WTC11 (cell line): ENCODE data around the gene ZAR1L.
"Not testable (repeated sequence)": the region's sequence is repeated elsewhere in the genome, so short reads cannot be mapped to it uniquely, and the experiment has no call there.

Source experiments
- ATF3 ChIP-seq: sonication (generic); formaldehyde crosslinking; conservative IDR thresholded peaks from 2 replicates; pipeline ENCODE4 v1.8.1; 2022; ENCODE audit warnings: mild to moderate bottlenecking, missing genetic modification reagents
- ATF6 ChIP-seq: sonication (generic); formaldehyde crosslinking; IDR thresholded peaks from 2 replicates; pipeline ENCODE4 v1.8.1; 2023; ENCODE audit warnings: mild to moderate bottlenecking, missing genetic modification reagents
- CBFB ChIP-seq: sonication (generic); formaldehyde crosslinking; IDR thresholded peaks from 2 replicates; pipeline ENCODE4 v1.8.1; 2022; ENCODE audit warnings: mild to moderate bottlenecking, low read depth, missing genetic modification reagents
- CREB1 ChIP-seq: sonication (generic); formaldehyde crosslinking; IDR thresholded peaks from 2 replicates; pipeline ENCODE4 v1.8.0; 2023; ENCODE audit warnings: mild to moderate bottlenecking, missing genetic modification reagents
- ESRRA ChIP-seq: sonication (generic); formaldehyde crosslinking; IDR thresholded peaks from 2 replicates; pipeline ENCODE4 v1.8.1; 2022; ENCODE audit warnings: mild to moderate bottlenecking, missing genetic modification reagents, borderline replicate concordance
- FOXJ3 ChIP-seq: sonication (generic); formaldehyde crosslinking; IDR thresholded peaks from 2 replicates; pipeline ENCODE4 v1.9.0; 2021; ENCODE audit warnings: missing genetic modification reagents, mild to moderate bottlenecking, borderline replicate concordance
- NFE2L1 ChIP-seq: sonication (generic); formaldehyde crosslinking; IDR thresholded peaks from 2 replicates; pipeline ENCODE4 v1.8.1; 2023; ENCODE audit warnings: missing genetic modification reagents
- USF1 ChIP-seq: sonication (generic); formaldehyde crosslinking; IDR thresholded peaks from 2 replicates; pipeline ENCODE4 v1.8.0; 2022; ENCODE audit warnings: mild to moderate bottlenecking, missing genetic modification reagents
- ZNF671 ChIP-seq: fragments of 250-450 bp; sonication (Bioruptor Pico); IDR thresholded peaks from 2 replicates; pipeline ENCODE4 v1.8.0; 2021; ENCODE audit warnings: mild to moderate bottlenecking
- TF ChIP-seq, protein P1 (sequence below): fragments of 200-600 bp; IDR thresholded peaks from 2 replicates; pipeline ENCODE4 v1.8.0; 2022; ENCODE audit warnings: antibody characterized with exemption
- TF ChIP-seq, protein P2 (sequence below): sonication (generic); formaldehyde crosslinking; IDR thresholded peaks from 2 replicates; pipeline ENCODE4 v1.8.0; 2022; ENCODE audit warnings: missing genetic modification reagents
- TF ChIP-seq, protein P3 (sequence below): sonication (generic); formaldehyde crosslinking; IDR thresholded peaks from 2 replicates; pipeline ENCODE4 v1.8.1; 2023; ENCODE audit warnings: mild to moderate bottlenecking, moderate library complexity, missing genetic modification reagents
- TF ChIP-seq, protein P4 (sequence below): sonication (generic); formaldehyde crosslinking; IDR thresholded peaks from 2 replicates; pipeline ENCODE4 v1.8.1; 2023; ENCODE audit warnings: mild to moderate bottlenecking, missing genetic modification reagents, borderline replicate concordance
- TF ChIP-seq, protein P5 (sequence below): sonication (generic); formaldehyde crosslinking; IDR thresholded peaks from 2 replicates; pipeline ENCODE4 v1.8.0; 2022; ENCODE audit warnings: mild to moderate bottlenecking, missing genetic modification reagents

DNA sequence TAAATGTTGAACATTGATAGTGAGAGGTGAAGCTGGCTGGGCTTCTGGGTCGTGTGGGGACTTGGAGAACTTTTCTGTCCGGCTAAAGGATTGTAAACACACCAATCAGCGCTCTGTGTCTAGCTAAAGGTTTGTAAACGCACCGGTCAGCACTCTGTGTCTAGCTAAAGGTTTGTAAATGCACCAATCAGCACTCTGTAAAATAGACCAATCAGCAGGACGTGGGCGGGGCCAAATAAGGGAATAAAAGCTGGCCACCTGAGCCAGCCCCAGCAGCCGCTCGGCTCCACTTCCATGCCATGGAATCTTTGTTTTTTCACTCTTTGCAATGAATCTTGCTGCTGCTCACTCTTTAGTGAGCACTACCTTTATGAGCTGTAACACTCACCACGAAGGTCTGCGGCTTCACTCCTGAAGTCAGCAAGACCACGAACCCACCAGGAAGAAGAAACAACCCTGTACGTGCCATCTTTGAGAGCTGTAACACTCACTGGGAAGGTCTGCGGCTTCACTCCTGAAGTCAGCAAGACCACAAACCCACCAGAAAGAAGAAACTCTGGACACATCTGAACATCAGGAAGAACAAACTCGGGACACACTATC, 35.8 kb upstream of the ZAR1L start:
- not testable (repeated sequence) for TF ChIP-seq ATF3; ATF6 (CRISPR knock-in tag); CREB1 (CRISPR knock-in tag); ESRRA (CRISPR knock-in tag); FOXJ3 (CRISPR knock-in tag); ZNF671 (CRISPR knock-in tag); CBFB; NFE2L1 (CRISPR knock-in tag); USF1 (CRISPR knock-in tag)
- TF ChIP-seq, protein P1, sequence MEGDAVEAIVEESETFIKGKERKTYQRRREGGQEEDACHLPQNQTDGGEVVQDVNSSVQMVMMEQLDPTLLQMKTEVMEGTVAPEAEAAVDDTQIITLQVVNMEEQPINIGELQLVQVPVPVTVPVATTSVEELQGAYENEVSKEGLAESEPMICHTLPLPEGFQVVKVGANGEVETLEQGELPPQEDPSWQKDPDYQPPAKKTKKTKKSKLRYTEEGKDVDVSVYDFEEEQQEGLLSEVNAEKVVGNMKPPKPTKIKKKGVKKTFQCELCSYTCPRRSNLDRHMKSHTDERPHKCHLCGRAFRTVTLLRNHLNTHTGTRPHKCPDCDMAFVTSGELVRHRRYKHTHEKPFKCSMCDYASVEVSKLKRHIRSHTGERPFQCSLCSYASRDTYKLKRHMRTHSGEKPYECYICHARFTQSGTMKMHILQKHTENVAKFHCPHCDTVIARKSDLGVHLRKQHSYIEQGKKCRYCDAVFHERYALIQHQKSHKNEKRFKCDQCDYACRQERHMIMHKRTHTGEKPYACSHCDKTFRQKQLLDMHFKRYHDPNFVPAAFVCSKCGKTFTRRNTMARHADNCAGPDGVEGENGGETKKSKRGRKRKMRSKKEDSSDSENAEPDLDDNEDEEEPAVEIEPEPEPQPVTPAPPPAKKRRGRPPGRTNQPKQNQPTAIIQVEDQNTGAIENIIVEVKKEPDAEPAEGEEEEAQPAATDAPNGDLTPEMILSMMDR: not testable (repeated sequence)
- TF ChIP-seq, protein P2, sequence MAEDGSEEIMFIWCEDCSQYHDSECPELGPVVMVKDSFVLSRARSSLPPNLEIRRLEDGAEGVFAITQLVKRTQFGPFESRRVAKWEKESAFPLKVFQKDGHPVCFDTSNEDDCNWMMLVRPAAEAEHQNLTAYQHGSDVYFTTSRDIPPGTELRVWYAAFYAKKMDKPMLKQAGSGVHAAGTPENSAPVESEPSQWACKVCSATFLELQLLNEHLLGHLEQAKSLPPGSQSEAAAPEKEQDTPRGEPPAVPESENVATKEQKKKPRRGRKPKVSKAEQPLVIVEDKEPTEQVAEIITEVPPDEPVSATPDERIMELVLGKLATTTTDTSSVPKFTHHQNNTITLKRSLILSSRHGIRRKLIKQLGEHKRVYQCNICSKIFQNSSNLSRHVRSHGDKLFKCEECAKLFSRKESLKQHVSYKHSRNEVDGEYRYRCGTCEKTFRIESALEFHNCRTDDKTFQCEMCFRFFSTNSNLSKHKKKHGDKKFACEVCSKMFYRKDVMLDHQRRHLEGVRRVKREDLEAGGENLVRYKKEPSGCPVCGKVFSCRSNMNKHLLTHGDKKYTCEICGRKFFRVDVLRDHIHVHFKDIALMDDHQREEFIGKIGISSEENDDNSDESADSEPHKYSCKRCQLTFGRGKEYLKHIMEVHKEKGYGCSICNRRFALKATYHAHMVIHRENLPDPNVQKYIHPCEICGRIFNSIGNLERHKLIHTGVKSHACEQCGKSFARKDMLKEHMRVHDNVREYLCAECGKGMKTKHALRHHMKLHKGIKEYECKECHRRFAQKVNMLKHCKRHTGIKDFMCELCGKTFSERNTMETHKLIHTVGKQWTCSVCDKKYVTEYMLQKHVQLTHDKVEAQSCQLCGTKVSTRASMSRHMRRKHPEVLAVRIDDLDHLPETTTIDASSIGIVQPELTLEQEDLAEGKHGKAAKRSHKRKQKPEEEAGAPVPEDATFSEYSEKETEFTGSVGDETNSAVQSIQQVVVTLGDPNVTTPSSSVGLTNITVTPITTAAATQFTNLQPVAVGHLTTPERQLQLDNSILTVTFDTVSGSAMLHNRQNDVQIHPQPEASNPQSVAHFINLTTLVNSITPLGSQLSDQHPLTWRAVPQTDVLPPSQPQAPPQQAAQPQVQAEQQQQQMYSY (CRISPR knock-in tag): not testable (repeated sequence)
- TF ChIP-seq, protein P3, sequence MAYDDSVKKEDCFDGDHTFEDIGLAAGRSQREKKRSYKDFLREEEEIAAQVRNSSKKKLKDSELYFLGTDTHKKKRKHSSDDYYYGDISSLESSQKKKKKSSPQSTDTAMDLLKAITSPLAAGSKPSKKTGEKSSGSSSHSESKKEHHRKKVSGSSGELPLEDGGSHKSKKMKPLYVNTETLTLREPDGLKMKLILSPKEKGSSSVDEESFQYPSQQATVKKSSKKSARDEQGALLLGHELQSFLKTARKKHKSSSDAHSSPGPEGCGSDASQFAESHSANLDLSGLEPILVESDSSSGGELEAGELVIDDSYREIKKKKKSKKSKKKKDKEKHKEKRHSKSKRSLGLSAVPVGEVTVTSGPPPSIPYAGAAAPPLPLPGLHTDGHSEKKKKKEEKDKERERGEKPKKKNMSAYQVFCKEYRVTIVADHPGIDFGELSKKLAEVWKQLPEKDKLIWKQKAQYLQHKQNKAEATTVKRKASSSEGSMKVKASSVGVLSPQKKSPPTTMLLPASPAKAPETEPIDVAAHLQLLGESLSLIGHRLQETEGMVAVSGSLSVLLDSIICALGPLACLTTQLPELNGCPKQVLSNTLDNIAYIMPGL (CRISPR knock-in tag): not testable (repeated sequence)
- TF ChIP-seq, protein P4, sequence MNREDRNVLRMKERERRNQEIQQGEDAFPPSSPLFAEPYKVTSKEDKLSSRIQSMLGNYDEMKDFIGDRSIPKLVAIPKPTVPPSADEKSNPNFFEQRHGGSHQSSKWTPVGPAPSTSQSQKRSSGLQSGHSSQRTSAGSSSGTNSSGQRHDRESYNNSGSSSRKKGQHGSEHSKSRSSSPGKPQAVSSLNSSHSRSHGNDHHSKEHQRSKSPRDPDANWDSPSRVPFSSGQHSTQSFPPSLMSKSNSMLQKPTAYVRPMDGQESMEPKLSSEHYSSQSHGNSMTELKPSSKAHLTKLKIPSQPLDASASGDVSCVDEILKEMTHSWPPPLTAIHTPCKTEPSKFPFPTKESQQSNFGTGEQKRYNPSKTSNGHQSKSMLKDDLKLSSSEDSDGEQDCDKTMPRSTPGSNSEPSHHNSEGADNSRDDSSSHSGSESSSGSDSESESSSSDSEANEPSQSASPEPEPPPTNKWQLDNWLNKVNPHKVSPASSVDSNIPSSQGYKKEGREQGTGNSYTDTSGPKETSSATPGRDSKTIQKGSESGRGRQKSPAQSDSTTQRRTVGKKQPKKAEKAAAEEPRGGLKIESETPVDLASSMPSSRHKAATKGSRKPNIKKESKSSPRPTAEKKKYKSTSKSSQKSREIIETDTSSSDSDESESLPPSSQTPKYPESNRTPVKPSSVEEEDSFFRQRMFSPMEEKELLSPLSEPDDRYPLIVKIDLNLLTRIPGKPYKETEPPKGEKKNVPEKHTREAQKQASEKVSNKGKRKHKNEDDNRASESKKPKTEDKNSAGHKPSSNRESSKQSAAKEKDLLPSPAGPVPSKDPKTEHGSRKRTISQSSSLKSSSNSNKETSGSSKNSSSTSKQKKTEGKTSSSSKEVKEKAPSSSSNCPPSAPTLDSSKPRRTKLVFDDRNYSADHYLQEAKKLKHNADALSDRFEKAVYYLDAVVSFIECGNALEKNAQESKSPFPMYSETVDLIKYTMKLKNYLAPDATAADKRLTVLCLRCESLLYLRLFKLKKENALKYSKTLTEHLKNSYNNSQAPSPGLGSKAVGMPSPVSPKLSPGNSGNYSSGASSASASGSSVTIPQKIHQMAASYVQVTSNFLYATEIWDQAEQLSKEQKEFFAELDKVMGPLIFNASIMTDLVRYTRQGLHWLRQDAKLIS: not testable (repeated sequence)
- TF ChIP-seq, protein P5, sequence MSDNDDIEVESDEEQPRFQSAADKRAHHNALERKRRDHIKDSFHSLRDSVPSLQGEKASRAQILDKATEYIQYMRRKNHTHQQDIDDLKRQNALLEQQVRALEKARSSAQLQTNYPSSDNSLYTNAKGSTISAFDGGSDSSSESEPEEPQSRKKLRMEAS (CRISPR knock-in tag): not testable (repeated sequence)
